HG02884 (cell line): Measurements from ENCODE around the gene KCNQ1.
"Not testable (repeated sequence)": the region's sequence is repeated elsewhere in the genome, so short reads cannot be mapped to it uniquely, and the experiment has no call there.

Experiments
- ATAC-seq: cut with Tn5 transposase; IDR thresholded peaks from one replicate; pipeline ENCODE4 v1.9.1; 2021; ENCODE audit warnings: mild to moderate bottlenecking, moderate library complexity; ENCODE audit not compliant: unreplicated experiment

KCNQ1 gene

DNA sequence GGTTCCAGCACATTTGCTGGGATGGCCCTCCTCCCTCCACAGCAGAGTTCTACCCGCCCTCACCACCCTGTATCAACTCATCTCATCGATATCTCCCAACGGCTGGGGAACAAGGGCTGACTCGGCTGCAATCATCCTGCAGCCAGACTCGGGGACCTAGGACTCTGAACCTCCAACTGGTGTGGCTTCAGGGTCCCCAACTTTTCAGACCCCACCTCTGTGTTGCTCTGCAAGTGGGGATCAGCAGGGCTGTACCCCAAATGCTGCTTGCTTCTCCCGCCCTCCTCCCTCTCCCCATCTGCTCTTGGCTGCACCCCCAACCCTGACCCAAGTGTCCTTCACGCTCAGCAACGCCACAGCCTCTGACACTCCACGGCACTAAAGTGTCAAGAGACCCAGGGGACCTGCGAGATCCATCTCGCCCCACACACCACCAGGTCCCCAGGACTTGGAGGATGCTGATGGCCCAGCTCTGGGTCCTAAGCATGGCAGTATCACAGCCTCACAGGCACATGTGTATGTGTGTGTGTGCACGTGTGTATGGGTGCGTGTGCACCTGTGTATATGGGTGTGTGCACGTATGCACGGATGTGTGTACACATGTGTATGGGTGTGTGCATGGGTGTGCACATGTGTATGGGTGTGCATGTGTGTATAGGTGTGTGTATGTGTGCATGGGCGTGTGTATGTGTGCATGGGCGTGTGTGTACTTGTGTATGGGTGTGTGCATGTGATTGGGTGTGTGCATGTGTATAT lies 26.4 kb downstream of the KCNQ1 start:
- no peak for ATAC-seq

DNA sequence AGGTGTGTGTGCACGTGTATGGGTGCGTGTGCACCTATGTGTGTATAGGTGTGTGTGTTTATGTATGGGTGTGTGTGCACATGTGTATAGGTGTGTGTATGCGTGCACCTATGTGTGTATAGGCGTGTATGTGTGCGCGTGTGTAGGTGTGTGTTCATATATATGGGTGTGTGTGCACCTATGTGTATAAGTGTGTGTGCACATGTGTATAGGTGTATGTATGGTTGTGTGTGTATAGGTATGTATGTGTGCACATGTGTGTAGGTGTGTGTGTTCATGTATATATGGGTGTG lies 26.9 kb downstream of the KCNQ1 start:
- no peak for ATAC-seq

DNA sequence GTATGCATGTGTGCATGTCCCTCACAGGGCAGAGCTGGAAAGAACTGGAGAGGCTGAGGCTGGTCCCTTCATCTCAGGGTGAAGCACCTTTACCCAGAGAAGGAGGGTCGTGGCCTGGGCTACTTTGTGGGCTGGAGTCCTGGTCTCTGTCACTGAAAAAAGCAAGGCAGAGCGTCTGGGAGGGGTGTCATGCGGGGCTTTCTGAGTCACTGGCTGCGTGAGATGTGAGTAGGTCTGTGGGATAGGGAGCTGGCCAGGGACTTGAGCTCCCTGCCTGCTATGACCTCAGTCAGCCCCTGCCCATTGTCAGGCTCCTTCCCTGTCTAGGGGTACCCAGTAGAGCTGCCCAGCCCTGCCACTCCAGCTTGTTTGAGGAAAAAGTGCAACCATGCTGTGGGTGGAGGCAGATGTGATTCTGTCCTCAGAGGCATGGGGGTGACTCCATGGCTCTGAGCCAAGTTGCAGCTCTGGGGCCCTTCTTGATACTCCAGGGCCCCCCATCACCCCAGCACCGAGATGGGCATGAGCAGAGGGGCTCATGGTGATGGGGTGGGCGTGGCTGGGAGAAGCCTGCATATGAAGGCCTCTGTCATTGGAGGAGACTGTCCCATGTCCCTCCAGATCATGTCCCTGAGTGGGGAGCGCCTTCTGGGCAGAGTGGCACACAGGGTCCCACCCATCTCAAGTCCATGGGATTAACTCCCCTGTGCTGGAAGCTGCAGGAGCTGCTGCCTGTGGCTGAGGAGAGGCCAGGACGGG lies 27.8 kb downstream of the KCNQ1 start:
- ATAC-seq = no peak

DNA sequence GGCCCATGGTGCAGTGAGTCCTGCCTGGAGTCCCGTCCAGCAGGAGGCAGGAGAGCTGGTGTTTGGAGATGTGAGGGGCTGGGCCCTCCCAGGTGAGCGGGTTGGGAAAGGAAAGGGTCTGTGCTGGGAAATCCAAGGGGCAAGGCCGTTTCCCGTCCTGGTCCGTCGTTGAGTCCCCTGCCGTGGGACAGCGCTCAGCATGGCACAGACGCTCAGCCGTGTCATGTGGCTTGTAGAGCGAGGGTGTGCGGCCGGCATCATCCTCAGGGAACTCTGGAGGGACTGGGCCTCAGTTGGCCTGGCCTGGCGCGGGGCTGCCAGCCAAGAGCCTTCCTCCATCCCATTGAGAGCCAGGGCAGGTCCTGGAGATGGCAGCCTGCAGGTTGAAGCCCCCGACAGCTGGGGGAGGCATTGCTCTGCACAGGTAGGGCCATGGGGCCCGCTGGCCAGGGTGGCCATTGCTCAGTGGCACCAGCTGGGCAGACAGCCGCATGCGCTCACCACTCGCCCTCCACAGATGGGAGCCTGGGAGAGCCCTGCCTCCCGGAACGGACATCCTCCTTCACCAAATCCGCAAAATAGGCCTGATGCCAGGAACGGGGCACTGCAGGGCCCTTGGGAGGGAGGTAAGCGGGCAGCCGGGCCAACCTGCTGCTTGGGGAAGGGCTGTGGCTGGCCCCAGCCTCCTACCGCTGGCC lies 28.7 kb downstream of the KCNQ1 start:
- ATAC-seq = no peak

DNA sequence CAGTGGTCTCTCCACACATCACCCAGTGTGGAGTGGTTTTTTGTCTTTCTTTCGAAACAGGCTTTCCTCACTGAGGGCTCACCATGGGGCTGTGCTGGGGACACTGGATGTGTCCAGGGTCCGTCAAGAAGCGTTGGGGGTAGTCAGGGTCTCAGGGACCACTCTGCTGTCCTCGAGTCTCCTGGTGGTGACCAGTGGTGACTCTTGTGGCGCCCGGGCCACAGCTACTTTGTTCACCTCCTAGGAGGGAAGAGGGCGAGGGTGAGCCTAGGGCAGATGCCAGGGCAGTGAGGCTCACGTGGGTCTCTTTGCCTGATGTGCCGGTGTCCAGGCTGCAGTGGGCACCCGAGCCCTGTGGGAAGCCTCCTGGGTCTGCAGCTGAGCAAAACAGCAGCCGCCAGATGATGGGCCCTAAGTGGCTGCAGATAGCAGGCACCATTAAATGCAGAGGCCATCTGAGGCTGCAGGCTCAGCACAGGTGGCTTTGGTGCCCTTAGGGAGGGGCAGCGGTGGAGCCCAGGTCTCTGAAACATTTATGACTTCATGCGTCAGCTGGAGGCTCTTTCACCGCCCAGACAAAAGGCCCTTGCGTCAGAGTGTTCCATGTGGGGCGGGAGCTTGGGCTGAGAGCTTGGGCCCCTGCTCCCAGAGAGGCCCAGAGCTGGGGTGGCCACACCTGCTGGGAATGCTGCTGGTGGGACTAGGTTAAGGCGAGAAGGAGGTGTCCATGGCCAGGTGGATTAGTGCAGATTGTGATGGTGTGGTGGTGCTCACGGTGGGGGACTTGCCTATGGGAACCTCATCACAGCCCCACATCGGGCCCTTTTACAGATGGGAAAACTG lies 29.5 kb downstream of the KCNQ1 start:
- no peak for ATAC-seq

DNA sequence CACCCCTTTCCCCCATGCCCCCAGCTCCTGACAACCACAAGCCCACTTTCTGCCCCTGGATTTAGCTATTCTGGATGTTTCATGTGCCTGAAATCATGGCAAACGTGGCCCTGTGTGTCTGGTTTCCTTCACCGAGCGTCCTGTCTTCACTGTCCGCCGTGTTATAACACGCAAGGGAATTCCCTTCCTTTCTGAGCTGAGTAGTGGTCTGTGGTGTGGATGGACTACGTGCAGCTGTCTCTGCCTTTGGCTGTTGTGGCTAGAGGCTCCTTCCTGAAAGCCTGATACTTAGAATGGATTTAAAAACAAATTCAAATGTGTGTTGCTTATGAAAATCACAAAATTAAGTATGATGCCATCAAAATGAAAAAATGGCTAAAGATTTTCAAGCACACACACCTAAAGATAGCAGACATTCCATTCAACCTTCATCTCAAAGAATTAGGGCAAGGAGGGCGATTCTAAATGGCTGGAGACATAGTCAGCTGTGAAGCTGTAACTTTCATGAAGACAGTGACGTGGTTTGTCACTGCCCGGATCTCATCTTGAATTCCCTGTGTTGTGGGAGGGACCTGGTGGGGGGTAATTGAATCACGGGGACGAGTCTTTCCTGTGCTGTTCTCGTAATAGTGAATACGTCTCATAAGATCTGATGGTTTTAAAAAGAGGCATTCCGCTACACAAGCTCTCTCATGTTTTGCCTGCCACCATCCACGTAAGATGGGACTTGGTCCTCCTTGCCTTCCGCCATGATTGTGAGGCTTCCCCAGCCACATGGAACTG lies 30.5 kb downstream of the KCNQ1 start:
- no peak for ATAC-seq

DNA sequence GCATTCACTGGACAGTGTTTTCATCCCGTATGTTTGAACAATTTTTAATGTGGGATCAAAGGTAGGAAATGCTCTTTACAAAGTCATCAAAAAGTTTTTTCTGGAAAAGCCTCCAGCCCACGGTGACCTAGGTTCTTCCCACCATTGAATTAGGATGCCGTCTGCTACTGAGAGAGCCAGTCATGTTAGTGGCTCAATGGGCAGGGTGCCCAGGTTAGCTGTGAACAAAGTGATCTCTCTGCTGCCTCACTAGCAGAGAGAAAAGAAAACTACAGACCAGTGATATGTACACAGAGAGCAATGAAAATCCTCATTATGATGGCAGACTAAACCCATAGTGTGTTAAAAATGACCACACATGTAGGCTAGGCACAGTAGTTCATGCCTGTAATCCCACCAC lies 32.4 kb downstream of the KCNQ1 start:
- ATAC-seq = no peak

DNA sequence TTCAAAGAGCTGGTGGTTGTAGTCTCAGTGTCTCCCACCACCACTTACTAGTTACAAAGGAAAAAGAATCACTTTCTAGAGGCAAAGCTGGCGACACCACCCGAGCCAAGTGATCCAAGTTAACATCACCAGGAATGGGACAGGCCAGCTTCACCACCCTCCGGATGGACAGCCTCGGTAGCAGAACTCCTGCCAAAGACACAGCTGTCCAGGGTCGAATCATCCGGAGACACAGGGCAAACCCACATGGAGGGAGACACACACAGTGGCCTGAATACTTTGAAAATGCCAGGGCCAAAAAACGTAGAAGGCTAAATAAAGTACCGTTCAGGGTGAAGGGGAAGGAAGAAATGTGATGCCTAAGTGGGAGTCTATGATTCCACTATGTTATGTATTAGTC lies 33.1 kb downstream of the KCNQ1 start:
- ATAC-seq = no peak

DNA sequence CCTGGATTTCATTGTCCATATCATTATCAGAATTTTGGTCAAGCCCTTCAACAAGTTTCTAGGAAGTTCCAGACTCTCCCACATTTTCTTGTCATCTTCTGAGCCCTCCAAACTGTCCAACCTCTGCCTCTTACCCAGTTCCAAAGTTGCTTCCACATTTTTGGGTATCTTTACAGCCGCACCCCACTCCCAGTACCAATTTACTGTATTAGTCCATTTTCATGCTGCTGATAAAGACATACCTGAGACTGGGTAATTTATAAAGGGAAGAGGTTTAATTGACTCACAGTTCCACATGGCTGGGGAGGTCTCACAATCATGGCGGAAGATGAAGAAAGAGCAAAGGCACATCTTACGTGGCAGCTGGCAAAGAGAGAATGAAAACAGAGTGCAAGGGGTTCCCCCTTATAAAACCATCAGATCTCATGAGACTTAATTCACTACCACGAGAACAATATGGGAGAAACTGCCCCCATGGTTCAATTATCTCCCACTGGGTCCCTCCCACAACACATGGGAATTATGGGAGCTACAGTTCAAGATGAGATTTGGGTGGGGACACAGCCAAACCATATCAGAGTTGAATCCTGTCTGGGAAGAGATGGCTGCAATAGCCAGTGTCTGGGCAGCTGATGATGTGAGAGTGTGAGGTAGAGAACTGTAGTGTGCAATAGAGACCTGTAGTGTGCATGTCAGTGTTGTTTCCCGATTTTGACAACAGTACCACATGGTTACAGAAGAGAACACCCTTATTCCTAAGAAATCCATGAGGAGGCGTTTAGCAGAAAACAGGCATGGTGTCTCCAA lies 35.5 kb downstream of the KCNQ1 start:
- not testable (repeated sequence) for ATAC-seq

DNA sequence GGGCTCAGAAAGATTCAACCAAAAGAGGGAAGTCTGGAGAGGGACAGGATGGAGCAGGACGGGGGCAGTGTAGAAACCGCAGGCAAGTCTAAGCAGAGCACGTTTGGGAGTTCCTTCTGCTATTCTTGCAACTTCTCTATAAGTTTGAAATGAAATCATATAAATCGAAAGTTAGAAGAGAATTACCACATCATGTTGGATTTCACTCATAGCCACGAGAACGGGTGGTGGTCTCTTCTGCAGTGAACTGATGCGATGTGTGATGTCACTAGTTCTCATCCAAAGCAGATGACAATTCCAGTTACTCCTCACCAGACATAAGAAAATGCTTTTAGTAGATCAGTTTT lies 36.0 kb downstream of the KCNQ1 start:
- ATAC-seq = no peak

DNA sequence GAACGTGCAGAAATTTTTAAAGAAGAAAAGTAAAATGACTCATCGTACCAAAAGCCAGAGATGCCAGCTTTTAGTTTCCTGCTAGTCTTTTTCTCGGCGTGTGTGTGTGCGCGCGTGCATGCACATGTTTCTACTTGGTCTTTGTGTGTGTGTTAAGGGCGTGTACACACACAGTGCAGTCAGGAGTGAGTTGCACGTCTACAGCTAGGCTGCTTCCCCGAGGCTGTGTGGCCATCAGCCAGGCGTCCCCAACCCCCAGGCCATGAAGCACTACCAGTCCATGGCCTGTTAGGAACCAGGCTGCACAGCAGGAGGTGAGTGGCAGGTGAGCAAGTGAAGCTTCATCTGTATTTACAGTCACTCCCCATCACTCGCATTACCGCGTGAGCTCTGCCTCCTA lies 36.4 kb downstream of the KCNQ1 start:
- no peak for ATAC-seq

DNA sequence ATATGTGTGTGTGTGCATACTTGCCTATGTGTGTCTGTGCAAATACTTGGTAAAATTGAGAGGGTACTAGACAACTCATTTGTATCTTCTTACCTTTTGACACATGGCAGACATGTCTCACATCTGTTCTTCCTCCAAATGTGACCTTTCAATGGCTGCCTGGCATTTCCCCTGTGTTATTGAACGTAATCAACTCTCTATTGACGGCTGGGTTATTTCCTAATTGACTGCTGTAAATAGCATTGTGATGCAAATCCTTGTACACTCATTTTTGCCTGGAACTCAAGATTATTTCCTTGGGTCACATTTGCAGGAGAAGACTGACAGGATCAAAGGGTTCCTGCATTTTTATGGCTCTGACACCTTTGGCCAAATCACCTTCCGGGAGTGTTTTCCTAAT lies 37.4 kb downstream of the KCNQ1 start:
- ATAC-seq = no peak

DNA sequence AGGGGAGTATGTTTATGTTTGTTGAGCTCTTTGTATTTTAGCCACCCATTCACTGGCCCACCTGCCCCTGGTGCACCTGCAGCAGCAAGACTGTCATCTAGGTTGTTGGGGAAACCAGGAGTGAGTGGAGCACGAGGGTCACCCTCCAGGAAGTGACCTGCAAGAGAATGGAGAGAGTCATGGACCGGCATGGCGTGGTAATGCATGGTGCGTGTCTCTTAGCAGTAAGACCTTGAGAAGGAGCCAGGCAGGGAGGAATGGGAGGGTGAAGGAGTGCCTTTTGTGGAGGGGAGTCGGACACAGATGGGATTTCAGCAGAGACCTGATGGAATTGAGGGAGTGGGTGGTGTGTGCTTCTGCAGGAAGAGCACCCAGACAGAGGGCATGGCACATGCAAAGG lies 37.9 kb downstream of the KCNQ1 start:
- no peak for ATAC-seq

DNA sequence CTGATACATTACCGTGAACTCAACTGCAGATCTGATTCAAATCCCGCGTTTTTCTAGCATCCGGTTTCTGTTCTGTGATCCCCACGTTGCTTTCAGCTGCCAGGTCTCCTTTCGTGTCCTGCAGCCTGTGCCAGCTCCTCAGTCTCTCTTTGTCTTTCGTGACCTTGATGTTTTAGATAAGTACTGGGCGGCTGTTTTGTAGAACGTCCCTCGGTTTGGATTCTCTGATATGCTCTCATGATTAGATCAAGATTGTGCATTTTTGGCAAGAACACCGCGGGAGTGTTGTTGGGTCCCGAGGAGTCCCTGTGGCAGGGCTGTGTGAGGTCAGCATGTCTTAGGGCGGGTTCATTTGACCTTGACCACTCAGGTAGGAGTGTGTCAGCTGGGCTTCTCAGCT lies 38.6 kb downstream of the KCNQ1 start:
- no peak for ATAC-seq

DNA sequence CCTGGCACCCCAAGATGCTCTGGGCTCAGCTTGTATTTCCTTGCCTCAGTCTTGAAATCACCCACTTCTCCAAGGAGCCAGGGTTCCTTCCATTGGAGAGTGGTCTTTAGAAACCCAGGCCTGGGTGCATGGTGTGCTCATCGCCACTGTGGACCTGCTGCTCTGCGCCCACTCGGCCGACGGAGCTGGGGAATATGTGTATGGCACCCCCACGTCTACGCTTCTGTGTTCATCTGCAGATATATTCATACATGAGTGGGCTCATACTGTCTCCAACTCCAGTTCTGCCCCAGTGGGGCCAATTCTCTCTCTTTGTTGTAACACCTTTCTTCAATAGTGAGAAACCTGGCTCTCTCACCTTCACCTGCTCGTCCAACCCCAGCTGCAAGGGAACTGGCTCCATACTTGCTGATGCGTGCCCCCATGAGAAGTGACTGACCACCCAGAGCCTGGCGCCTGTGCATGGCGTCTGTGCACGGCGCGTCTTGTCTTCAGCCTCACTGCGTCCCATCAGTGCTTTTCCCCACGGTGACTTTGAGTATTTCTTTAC lies 39.8 kb downstream of the KCNQ1 start:
- ATAC-seq = no peak

DNA sequence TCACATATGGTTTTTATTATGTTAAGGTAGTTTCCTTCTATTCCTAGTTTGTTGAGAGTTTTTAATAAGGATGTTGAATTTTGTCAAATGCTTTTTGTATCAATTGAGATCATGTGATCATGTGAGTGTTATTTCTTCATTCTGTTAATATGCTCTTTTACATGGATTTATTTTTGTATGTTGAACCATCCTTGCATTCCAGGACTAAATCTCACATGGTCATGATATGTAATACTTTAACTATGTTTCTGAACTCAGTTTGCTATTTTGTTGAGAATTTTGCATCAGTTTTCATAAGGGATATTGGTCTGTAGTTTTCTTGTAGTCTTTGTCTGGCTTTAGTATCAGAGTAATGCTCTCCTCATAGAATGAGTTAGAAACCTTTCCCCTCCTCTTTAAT lies 43.2 kb downstream of the KCNQ1 start:
- ATAC-seq = no peak

DNA sequence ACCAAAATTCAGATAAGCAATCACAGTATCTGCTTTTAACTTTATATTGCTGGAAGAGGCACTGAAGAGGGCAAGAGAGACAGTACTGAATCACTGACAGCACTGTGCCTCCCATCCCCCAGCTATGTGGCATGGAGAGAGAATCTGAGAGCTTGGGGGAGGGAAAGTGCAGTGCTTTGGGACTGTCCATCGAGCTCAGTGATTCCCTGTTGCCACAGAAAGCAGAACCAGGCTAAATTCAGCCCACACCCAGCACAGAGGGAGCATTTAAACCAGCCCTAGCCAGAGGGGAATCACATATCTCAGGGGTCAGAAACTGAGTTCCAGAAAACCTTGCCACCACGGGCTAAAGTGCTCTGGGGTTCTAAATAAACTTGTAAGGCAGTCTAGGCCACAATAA lies 44.3 kb downstream of the KCNQ1 start:
- no peak for ATAC-seq

DNA sequence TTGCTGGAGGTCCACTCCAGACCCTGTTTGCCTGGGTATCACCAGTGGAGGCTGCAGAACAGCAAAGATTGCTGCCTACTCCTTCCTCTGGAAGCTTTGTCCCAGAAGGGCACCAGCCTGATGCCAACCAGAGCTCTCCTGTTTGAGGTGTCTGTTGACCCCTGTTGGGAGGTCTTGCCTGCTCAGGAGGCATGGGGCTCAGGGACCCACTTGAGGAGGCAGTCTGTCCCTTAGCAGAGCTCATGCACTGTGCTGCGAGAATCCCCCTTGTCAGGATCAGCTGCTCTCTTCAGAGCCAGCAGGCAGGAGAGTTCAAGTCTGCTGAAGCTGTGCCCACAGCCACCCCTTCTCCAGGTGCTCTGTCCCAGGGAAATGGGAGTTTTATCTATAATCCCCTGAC lies 53.1 kb downstream of the KCNQ1 start:
- not testable (repeated sequence) for ATAC-seq

DNA sequence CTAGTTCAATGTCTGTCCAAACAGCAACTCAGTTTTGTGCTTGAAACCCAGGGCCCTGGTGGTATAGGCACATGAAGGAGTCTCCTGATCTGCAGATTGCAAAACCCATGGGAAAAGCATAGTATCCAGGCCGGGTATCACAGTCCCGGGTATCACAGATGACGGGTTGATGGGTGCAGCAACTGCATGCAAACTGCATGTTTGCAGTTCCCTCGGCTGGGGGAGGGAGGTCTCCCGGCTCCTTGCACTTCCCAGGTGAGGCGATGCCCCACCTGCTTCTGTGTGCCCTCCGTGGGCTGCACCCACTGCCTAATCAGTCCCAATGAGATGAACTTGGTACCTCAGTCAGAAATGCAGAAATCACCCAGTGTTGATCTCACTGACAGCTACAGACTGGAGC lies 53.9 kb downstream of the KCNQ1 start:
- no peak for ATAC-seq
